HepG2 (cell line): Measurements from ENCODE around the gene GREM1. TPM values are rescaled to one million over a fixed set of nuclear protein-coding genes. Genes with fewer than 3 reads are reported as not detected.

Experiments
- ATAC-seq: fragments of 200-7000 bp; cut with Tn5 transposase; 3 replicates; pipeline ENCODE4 v1.9.1; 2020; ENCODE audit warnings: mild to moderate bottlenecking, moderate library complexity
- BruUV-seq: library from RNA; stranded (reverse); fragments of 400-500 nt; replicated peaks from 2 replicates; lab custom pipeline; 2021; lab: Mats Ljungman, UMichigan
- CTCF ChIA-PET: fragments of 300-600 bp; formaldehyde crosslinking; extraction: SDS; loops from one replicate; lab custom pipeline; 2021; ENCODE audit warnings: low total read pairs, inconsistent platforms, low intra/inter-chr PET ratio; lab: Yijun Ruan, JAX
- POLR2A ChIA-PET: fragments of 350-600 bp; sonication (Branson Sonifier 250); formaldehyde crosslinking; loops from one replicate; lab custom pipeline; 2020; ENCODE audit warnings: antibody characterized with exemption, inconsistent platforms; lab: Yijun Ruan, JAX
- DNase-seq: peaks from one replicate; pipeline ENCODE4 v3.0.0-alpha.2; 2015; ENCODE audit warnings: low spot score
- FAIRE-seq: peaks from 3 replicates; lab custom pipeline; 2011; peaks lifted over from hg19 to GRCh38; lab: Jason Lieb, UNC
- H2AFZ ChIP-seq: one replicate; pipeline ENCODE4 v1.6.1; 2011; ENCODE audit warnings: low read length, inconsistent platforms
- H3K27ac ChIP-seq: fragments of 300-600 bp; 3 replicates; pipeline ENCODE4 v1.8.0; 2011; ENCODE audit warnings: mixed run types, mild to moderate bottlenecking, mixed read lengths, low read length, inconsistent platforms; ENCODE audit not compliant: insufficient read depth; ENCODE audit errors: extremely low read length
- H3K27me3 ChIP-seq, 2 experiments: fragments of 200-600 bp in 1 of 2; 2 replicates in 1 of 2; 3 replicates in 1 of 2; pipeline versions ENCODE4 v1.6.0 to v1.8.0; 2011; ENCODE audit warnings: low read length in 2 of 2, mild to moderate bottlenecking in 2 of 2, moderate library complexity in 2 of 2, inconsistent platforms in 1 of 2; ENCODE audit not compliant: insufficient read depth in 2 of 2, control insufficient read depth in 1 of 2
- H3K36me3 ChIP-seq, 2 experiments: fragments of 200-600 bp in 1 of 2; replicated peaks in 1 of 2; 2 replicates in 1 of 2; 3 replicates in 1 of 2; pipeline versions ENCODE4 v1.5.1 to v1.8.0; 2011; ENCODE audit warnings: low read length in 2 of 2, inconsistent platforms in 1 of 2; ENCODE audit not compliant: insufficient read depth in 2 of 2, control insufficient read depth in 1 of 2
- H3K4me1 ChIP-seq: 2 replicates; pipeline ENCODE4 v1.5.1; 2012; ENCODE audit warnings: low read length, inconsistent platforms; ENCODE audit not compliant: insufficient read depth
- H3K4me2 ChIP-seq: 2 replicates; pipeline ENCODE4 v1.6.0; 2011; ENCODE audit warnings: low read depth, low read length, inconsistent platforms
- H3K4me3 ChIP-seq, 3 experiments: fragments of 200-600 bp in 1 of 3; sonication (generic), shearing (Covaris generic) in 1 of 3; replicated peaks in 1 of 3; 2 replicates each; pipeline ENCODE4 v1.5.1; 2011 to 2016; ENCODE audit warnings: low read length in 3 of 3, inconsistent platforms in 2 of 3, low read depth in 2 of 3, mild to moderate bottlenecking in 2 of 3, control low read depth in 1 of 3, mixed read lengths in 1 of 3; ENCODE audit not compliant: insufficient read depth in 1 of 3
- H3K79me2 ChIP-seq: one replicate; pipeline ENCODE4 v1.6.1; 2011; ENCODE audit warnings: low read length, inconsistent platforms; ENCODE audit not compliant: insufficient read depth
- H3K9ac ChIP-seq: 2 replicates; pipeline ENCODE4 v1.6.0; 2011; ENCODE audit warnings: mild to moderate bottlenecking, low read depth, low read length, inconsistent platforms; ENCODE audit not compliant: insufficient read depth
- H3K9me3 ChIP-seq: 2 replicates; pipeline ENCODE4 v1.5.1; 2012; ENCODE audit warnings: mild to moderate bottlenecking, low read length
- H4K20me1 ChIP-seq: 2 replicates; pipeline ENCODE4 v1.6.0; 2011; ENCODE audit warnings: inconsistent platforms, mild to moderate bottlenecking, low read length, moderate library complexity; ENCODE audit not compliant: insufficient read depth
- ATAD3A ChIP-seq: sonication (generic); formaldehyde crosslinking; IDR thresholded peaks from 2 replicates; pipeline ENCODE4 v1.4.0; 2020; ENCODE audit warnings: missing genetic modification reagents
- CENPT ChIP-seq: sonication (generic); formaldehyde crosslinking; IDR thresholded peaks from 2 replicates; pipeline ENCODE4 v1.8.0; 2022; ENCODE audit warnings: low read depth, mild to moderate bottlenecking, moderate library complexity, missing genetic modification reagents
- SP4 ChIP-seq: sonication (generic); formaldehyde crosslinking; IDR thresholded peaks from 2 replicates; pipeline ENCODE4 v1.8.1; 2023; ENCODE audit warnings: mild to moderate bottlenecking, missing genetic modification reagents
- ZBTB2 ChIP-seq: sonication (generic); formaldehyde crosslinking; IDR thresholded peaks from 2 replicates; pipeline ENCODE4 v1.8.0; 2022; ENCODE audit warnings: low read depth, missing genetic modification reagents
- ZBTB33 ChIP-seq: sonication (generic); formaldehyde crosslinking; IDR thresholded peaks from 2 replicates; pipeline ENCODE4 v1.4.0; 2020; ENCODE audit warnings: missing genetic modification reagents
- ZFAT ChIP-seq: sonication (generic); formaldehyde crosslinking; conservative IDR thresholded peaks from 2 replicates; pipeline ENCODE4 v1.8.1; 2023; ENCODE audit warnings: missing genetic modification reagents, inconsistent platforms
- ZNF460 ChIP-seq: sonication (generic); formaldehyde crosslinking; IDR thresholded peaks from 2 replicates; pipeline ENCODE4 v1.5.1; 2020; ENCODE audit warnings: missing genetic modification reagents, mild to moderate bottlenecking, borderline replicate concordance
- ZNF512 ChIP-seq: sonication (generic); formaldehyde crosslinking; IDR thresholded peaks from 2 replicates; pipeline ENCODE4 v1.4.0; 2020; ENCODE audit warnings: mild to moderate bottlenecking, missing genetic modification reagents
- ZSCAN5A ChIP-seq: sonication (generic); formaldehyde crosslinking; IDR thresholded peaks from 2 replicates; pipeline ENCODE4 v1.8.0; 2022; ENCODE audit warnings: mild to moderate bottlenecking, missing genetic modification reagents, borderline replicate concordance
- WGBS: methylation state at CpG from one replicate; pipeline ENCODE4 v1.1.6; 2017; ENCODE audit warnings: low lambda C conversion rate; 5-methylcytosine and 5-hydroxymethylcytosine counted together
- in situ Hi-C: cut with HindIII; loops from 2 replicates; pipeline ENCODE4 v1.10.0; 2017; ENCODE audit warnings: low pct_unique_long_range_greater_than_20kb; ENCODE audit not compliant: extremely low pct_ligation_motif_present
- intact Hi-C: fragments of 100-400 bp; cut with micrococcal nuclease; formaldehyde crosslinking; loops from one replicate; pipeline ENCODE4 v1.10.0; 2022; ENCODE audit not compliant: unreplicated experiment
- polyA plus RNA-seq, 8 experiments: library from polyadenylated mRNA; depleted of rRNA in 3 of 8; stranded (reverse) in 7 of 8; unstranded in 1 of 8; fragments of >200 nt; fragmentation: Illumina TruSeq in 4 of 8; extraction: Trizol in 4 of 8; gene quantifications; 2 replicates each; pipeline versions ENCODE4 v1.2.1 to v1.2.3, GENCODE V29; 2011 to 2016; ENCODE audit warnings: low read depth in 4 of 8, missing spikeins in 1 of 8, mixed read lengths in 1 of 8; ENCODE audit not compliant: insufficient read depth in 1 of 8
- total RNA-seq, 5 experiments: library from RNA; depleted of rRNA; stranded (reverse); fragments of >200 nt; fragmentation: Illumina TruSeq; extraction: Trizol; gene quantifications; 2 replicates each; pipeline ENCODE4 v1.2.3, GENCODE V29; 2016; ENCODE audit warnings: low read depth in 1 of 5

The GREM1 gene
- total and polyA plus RNA-seq, 2 of the 13 experiments (the other 11 are each of a cell fraction or from before 2014, with no cell fraction given) = 0.02 to 0.08 TPM

- TF ChIP-seq ZBTB33 (CRISPR knock-in tag) = no peak
- TF ChIP-seq ZFAT (CRISPR knock-in tag) = no peak
- no peak for TF ChIP-seq SP4
- no peak for TF ChIP-seq ZNF460
Measured at GRCh38 chr15:32750979-32751378, 33.2 kb downstream of the GREM1 start (continued).

- CTCF ChIA-PET = no interaction called here
- FAIRE-seq = no peak
- no peak for ATAC-seq
Measured at GRCh38 chr15:32757426-32757825, 39.6 kb downstream of the GREM1 start.

More at GRCh38 chr15:32757426-32757825, 39.6 kb downstream of the GREM1 start:
- no peaks in the 10 kb centered on the region for H4K20me1 ChIP-seq
- TF ChIP-seq CENPT (CRISPR knock-in tag) (no peak), ZSCAN5A (CRISPR knock-in tag) (no peak), ZNF512 (CRISPR knock-in tag) (no peak), ATAD3A (CRISPR knock-in tag) (no peak), ZBTB2 (CRISPR knock-in tag) (no peak)
- peaks cover 3% of the 10 kb centered on the region; the same call in 1 of the 2 replicates for H3K4me1 ChIP-seq
- no peaks in the 10 kb centered on the region for H3K36me3 ChIP-seq
- no peak for DNase-seq
- WGBS = 1% methylated on average over 2 of the region's 2 CpGs
- in situ Hi-C loops = no loop called here
- no peak overlapping the region for H2AFZ ChIP-seq
- no peak overlapping the region for H3K4me3 ChIP-seq
- POLR2A ChIA-PET = no interaction called here
- H3K79me2 ChIP-seq = no peaks in the 10 kb centered on the region
- H3K27me3 ChIP-seq = no peaks in the 10 kb centered on the region; a peak in 1 of 5 replicates
- H3K9me3 ChIP-seq = no peaks in the 10 kb centered on the region
- no peak overlapping the region for H3K9ac ChIP-seq
- no peak overlapping the region for H3K27ac ChIP-seq
- no TSS peak for BruUV-seq
- H3K4me2 ChIP-seq = no peak overlapping the region
- intact Hi-C loops = no loop called here
